ENCODE measurements around the gene CACNA1D.

DNA sequence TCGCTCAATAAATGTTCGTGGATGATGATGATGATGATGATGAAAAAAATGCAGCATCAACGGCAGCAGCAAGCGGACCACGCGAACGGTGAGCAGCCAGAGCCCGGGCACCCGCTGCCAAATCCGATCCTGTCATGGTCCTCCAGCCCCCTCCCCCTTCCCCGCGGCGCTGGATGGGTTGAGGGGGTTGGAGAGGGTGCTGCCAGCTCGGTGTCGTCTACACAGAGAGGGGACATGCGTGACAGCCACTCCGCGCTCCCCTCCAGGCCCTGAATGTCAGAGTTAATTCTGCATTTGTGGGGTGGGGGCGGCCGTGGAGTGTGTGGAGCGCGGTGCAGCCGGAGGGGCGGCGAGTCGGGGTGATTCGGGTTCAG, 722 bp downstream of the CACNA1D start:
- TF ChIP-seq GATA3 (IDR thresholded peaks at IDR 0.05; ENCODE audit: low read depth, low read length) (no peak), GATA2 (IDR thresholded peaks at IDR 0.05; ENCODE audit: low read depth, low read length) (no peak)

All from SH-SY5Y (cell line).